Measurements from ENCODE around the gene NVL. TPM values are rescaled to one million over a fixed set of nuclear protein-coding genes. Genes with fewer than 3 reads are reported as not detected.
A peak's percentile ranks its signal among the peaks of the same experiment; 100 is the strongest.

NVL gene
- polyA plus RNA-seq, 1 of the 3 experiments (the other 2 are of a cell fraction): 12.4 TPM

- WGBS (ENCODE audit: low lambda C conversion rate): 18% methylated on average over 9 of the region's 9 CpGs
- Histone ChIP-seq H3F3A (replicated peaks; ENCODE audit: insufficient read depth) (no peaks in the 10 kb centered on the region), H3K79me2 (ENCODE audit: insufficient read depth) (peaks cover 59% of the 10 kb centered on the region), H3K27me3 (ENCODE audit: insufficient read depth) (no peaks in the 10 kb centered on the region), H3K4me1 (ENCODE audit: control insufficient read depth in 1 of 2, insufficient read depth in 2 of 2, low read depth in 1 of 2, low read length in 1 of 2) (peaks cover 0 to 8% of the 10 kb centered on the region in 2 experiments; a peak in 3 of 4 replicates), H3K27ac (ENCODE audit: low read depth in 2 of 2, low read length in 1 of 2) (peak overlapping the region; percentile 64 to 75; a peak in 2 of 4 replicates), H3K9me2 (no peaks in the 10 kb centered on the region), H3K4me3 (ENCODE audit: low read depth in 2 of 2, low read length in 1 of 2) (peak overlapping the region; percentile 74 to 80), H4K20me1 (ENCODE audit: insufficient read depth) (peaks cover 13% of the 10 kb centered on the region), H3K36me3 (replicated peaks in 1 of 2; ENCODE audit: control insufficient read depth in 1 of 2, insufficient read depth in 2 of 2, low read length in 1 of 2) (peaks cover 0 to 8% of the 10 kb centered on the region in 2 experiments), H3K4me2 (peak overlapping the region; percentile 73), H3K9me3 (no peaks in the 10 kb centered on the region), H2AFZ (ENCODE audit: low read depth) (peak overlapping the region; percentile 75), H3K9ac (peak overlapping the region; percentile 80)
- CTCF ChIA-PET: interaction anchor here (1.1 to 1.2 kb wide), 3 partner anchors 24 to 241 kb away, joined by 3 to 5 read pairs (median 4); no protein-coding TSS in a partner anchor
- POLR2A ChIA-PET: no interaction called here
- DNase-seq: peak; percentile 38
- TF ChIP-seq ELF1 (IDR thresholded peaks at IDR 0.05) (no peak), USF2 (IDR thresholded peaks at IDR 0.05; ENCODE audit: borderline replicate concordance, low read depth, low read length) (no peak), SIN3A (IDR thresholded peaks at IDR 0.05; ENCODE audit: borderline replicate concordance, low read depth, low read length) (no peak), YY1 (IDR thresholded peaks at IDR 0.05; ENCODE audit: low read depth) (no peak), EZH2phosphoT487 (IDR thresholded peaks at IDR 0.05; ENCODE audit: borderline replicate concordance, low read depth) (no peak), ZBTB33 (IDR thresholded peaks at IDR 0.05; ENCODE audit: borderline replicate concordance, low read depth) (no peak), RFX5 (IDR thresholded peaks at IDR 0.05; ENCODE audit: low read length) (no peak)
Observed at GRCh38 chr1:224357626-224358124, 27.7 kb upstream of the NVL start.

GRCh38 chr1:224356685-224357625 is 27.0 kb upstream of the NVL start, which contains the start of gene CNIH4:
Gene CNIH4 (plus strand): TSS chr1:224356879. CDS start chr1:224356925, 46 bp downstream.
- Histone ChIP-seq H2AFZ (ENCODE audit: low read depth) (peak within 1 kb of the TSS; percentile 75), H3K4me3 (ENCODE audit: low read depth in 2 of 2, low read length in 1 of 2) (peak within 1 kb of the TSS; percentile 74 to 80), H3K79me2 (ENCODE audit: insufficient read depth) (peaks cover 52% of the 10 kb centered on the region), H3K9me3 (no peaks in the 10 kb centered on the region), H3K4me2 (peak within 1 kb of the TSS; percentile 73), H3K4me1 (ENCODE audit: control insufficient read depth in 1 of 2, insufficient read depth in 2 of 2, low read depth in 1 of 2, low read length in 1 of 2) (peaks cover 0 to 8% of the 10 kb centered on the region in 2 experiments; a peak in 3 of 4 replicates), H3K9me2 (no peaks in the 10 kb centered on the region), H3K27ac (ENCODE audit: low read depth in 2 of 2, low read length in 1 of 2) (peak within 1 kb of the TSS; percentile 64 to 75; a peak in 3 of 4 replicates), H3K27me3 (ENCODE audit: insufficient read depth) (no peaks in the 10 kb centered on the region), H3F3A (replicated peaks; ENCODE audit: insufficient read depth) (no peaks in the 10 kb centered on the region), H4K20me1 (ENCODE audit: insufficient read depth) (peaks cover 13% of the 10 kb centered on the region), H3K36me3 (replicated peaks in 1 of 2; ENCODE audit: control insufficient read depth in 1 of 2, insufficient read depth in 2 of 2, low read length in 1 of 2) (peaks cover 0 to 3% of the 10 kb centered on the region in 2 experiments), H3K9ac (peak within 1 kb of the TSS; percentile 80)
- DNase-seq: peak; percentile 96
- ChIA-PET CTCF (interaction anchor here (0.7 to 1.2 kb wide), 2 partner anchors 23 to 511 kb away, joined by 3 to 5 read pairs; partner anchors contain the start of gene TP53BP2), POLR2A (interaction anchor here (0.6 kb wide), 1 partner anchor 72 kb away, joined by 3 read pairs; no protein-coding TSS in a partner anchor)
- WGBS (ENCODE audit: low lambda C conversion rate): under 1% methylated on average over 27 of the region's 78 CpGs
- TF ChIP-seq CTCF (IDR thresholded peaks at IDR 0.05) (no peak), RFX5 (IDR thresholded peaks at IDR 0.05; ENCODE audit: low read length) (no peak), RAD21 (IDR thresholded peaks at IDR 0.05; ENCODE audit: low read length) (no peak), CHD2 (IDR thresholded peaks at IDR 0.05; ENCODE audit: low read length, partially characterized antibody) (peak; percentile 89), NFIC (IDR thresholded peaks at IDR 0.05; ENCODE audit: borderline replicate concordance) (no peak), FOXJ3 (CRISPR knock-in tag; IDR thresholded peaks at IDR 0.05) (no peak), FOXM1 (IDR thresholded peaks at IDR 0.05; ENCODE audit: low read depth) (peak; percentile 95), PBX3 (IDR thresholded peaks at IDR 0.05) (no peak), JUND (IDR thresholded peaks at IDR 0.05) (no peak), FOSL2 (IDR thresholded peaks at IDR 0.05; ENCODE audit: borderline replicate concordance, low read depth) (peak; percentile 32; the same call in 1 of the 2 replicates), ELF1 (IDR thresholded peaks at IDR 0.05) (peak; percentile 58), USF1 (IDR thresholded peaks at IDR 0.05; ENCODE audit: borderline replicate concordance, low read depth) (no peak; the same call in 1 of the 2 replicates), SIN3A (IDR thresholded peaks at IDR 0.05; ENCODE audit: borderline replicate concordance, low read depth, low read length) (peak; percentile 84; the same call in 1 of the 2 replicates), GATA2 (CRISPR knock-in tag; IDR thresholded peaks at IDR 0.05) (no peak)

Measured in SK-N-SH (cell line).